Keratinocyte (primary cell): ENCODE measurements around the gene ARID3A. TPM values are rescaled to one million over a fixed set of nuclear protein-coding genes. Genes with fewer than 3 reads are reported as not detected.

Experiments
- DNase-seq: peaks from one replicate; pipeline ENCODE4 v3.0.0-alpha.2; 2011; ENCODE audit warnings: low read depth, missing footprints, low spot score
- FAIRE-seq: peaks from 2 replicates; lab custom pipeline; 2011; peaks lifted over from hg19 to GRCh38; lab: Jason Lieb, UNC
- H2AFZ ChIP-seq: 2 replicates; pipeline ENCODE4 v1.6.0; 2012; ENCODE audit warnings: low read length, control low read depth, inconsistent platforms; ENCODE audit not compliant: control insufficient read depth
- H3K27ac ChIP-seq: 2 replicates; pipeline ENCODE4 v1.5.1; 2011; ENCODE audit warnings: low read length; ENCODE audit not compliant: control insufficient read depth, insufficient read depth
- H3K27me3 ChIP-seq: 3 replicates; pipeline ENCODE4 v1.6.0; 2011; ENCODE audit warnings: low read length; ENCODE audit not compliant: control insufficient read depth, insufficient read depth; ENCODE audit errors: extremely low read depth
- H3K36me3 ChIP-seq, 2 experiments: 2 replicates in 1 of 2; 3 replicates in 1 of 2; pipeline ENCODE4 v1.5.1; 2011; ENCODE audit warnings: low read length in 2 of 2, mild to moderate bottlenecking in 1 of 2; ENCODE audit not compliant: control insufficient read depth in 2 of 2, insufficient read depth in 2 of 2; ENCODE audit errors: extremely low read depth in 1 of 2
- H3K4me1 ChIP-seq: 3 replicates; pipeline ENCODE4 v1.5.1; 2011; ENCODE audit warnings: low read length; ENCODE audit not compliant: control insufficient read depth, insufficient read depth; ENCODE audit errors: extremely low read depth
- H3K4me2 ChIP-seq: 3 replicates; pipeline ENCODE4 v1.6.0; 2011; ENCODE audit warnings: low read depth, low read length; ENCODE audit not compliant: control insufficient read depth, insufficient read depth; ENCODE audit errors: extremely low read depth
- H3K4me3 ChIP-seq, 3 experiments: fragments of 200-600 bp in 1 of 3; sonication (generic) in 1 of 3; 2 replicates in 2 of 3; 3 replicates in 1 of 3; pipeline ENCODE4 v1.5.1; 2011 to 2016; ENCODE audit warnings: low read length in 3 of 3, mild to moderate bottlenecking in 3 of 3, control low read depth in 2 of 3, inconsistent platforms in 1 of 3, low read depth in 1 of 3, mixed read lengths in 1 of 3, mixed run types in 1 of 3, moderate library complexity in 1 of 3; ENCODE audit not compliant: control insufficient read depth in 2 of 3, insufficient read depth in 2 of 3; ENCODE audit errors: extremely low read depth in 1 of 3
- H3K79me2 ChIP-seq: 2 replicates; pipeline ENCODE4 v1.6.0; 2012; ENCODE audit warnings: low read length; ENCODE audit not compliant: control insufficient read depth, insufficient read depth
- H3K9ac ChIP-seq: 3 replicates; pipeline ENCODE4 v1.6.0; 2011; ENCODE audit warnings: low read length; ENCODE audit not compliant: control insufficient read depth, insufficient read depth; ENCODE audit errors: extremely low read depth
- H3K9me1 ChIP-seq: 3 replicates; pipeline ENCODE4 v1.6.0; 2011; ENCODE audit warnings: low read length; ENCODE audit not compliant: control insufficient read depth, insufficient read depth; ENCODE audit errors: extremely low read depth
- H3K9me3 ChIP-seq: 2 replicates; pipeline ENCODE4 v1.5.1; 2012; ENCODE audit warnings: low read depth, low read length; ENCODE audit not compliant: control insufficient read depth
- H4K20me1 ChIP-seq: 3 replicates; pipeline ENCODE4 v1.6.0; 2011; ENCODE audit warnings: low read length; ENCODE audit not compliant: control insufficient read depth, insufficient read depth; ENCODE audit errors: extremely low read depth
- EZH2 ChIP-seq: IDR thresholded peaks from one replicate; pipeline ENCODE4 v1.6.1; 2012; ENCODE audit warnings: inconsistent platforms, mild to moderate bottlenecking, low read length, moderate library complexity
- dilution Hi-C: fragments of 300-500 bp; cut with MboI; formaldehyde crosslinking; loops from one replicate; pipeline ENCODE4 v1.7.0; 2020; ENCODE audit warnings: low sequenced_read_pairs; ENCODE audit not compliant: extremely low pct_ligation_motif_present
- polyA plus RNA-seq, 5 experiments: library from polyadenylated mRNA; depleted of rRNA in 3 of 5; stranded (reverse) in 3 of 5; stranded (forward) in 1 of 5; unstranded in 1 of 5; fragments of >200 nt; gene quantifications; 1 replicate in 1 of 5; 2 replicates in 3 of 5; 3 replicates in 1 of 5; pipeline versions ENCODE4 v1.2.1 to v1.2.3, GENCODE V29; 2011 to 2012; ENCODE audit warnings: missing spikeins in 2 of 5, low read depth in 1 of 5, low replicate concordance in 1 of 5
- TF ChIP-seq, protein P1 (sequence below), 3 experiments: IDR thresholded peaks in 1 of 3; conservative IDR thresholded peaks in 1 of 3; optimal IDR thresholded peaks in 1 of 3; 2 replicates in 2 of 3; 3 replicates in 1 of 3; pipeline versions ENCODE3 to v1.5.1; 2011; ENCODE audit warnings: low read length in 3 of 3, mild to moderate bottlenecking in 3 of 3, moderate library complexity in 2 of 3, control low read depth in 1 of 3, inconsistent platforms in 1 of 3; ENCODE audit not compliant: insufficient read depth in 2 of 3; ENCODE audit errors: extremely low read depth in 1 of 3

The ARID3A gene
- polyA plus RNA-seq, 1 donor (not counting 4 experiments of a cell fraction or from before 2014, with no cell fraction given): 2.6 TPM

DNA sequence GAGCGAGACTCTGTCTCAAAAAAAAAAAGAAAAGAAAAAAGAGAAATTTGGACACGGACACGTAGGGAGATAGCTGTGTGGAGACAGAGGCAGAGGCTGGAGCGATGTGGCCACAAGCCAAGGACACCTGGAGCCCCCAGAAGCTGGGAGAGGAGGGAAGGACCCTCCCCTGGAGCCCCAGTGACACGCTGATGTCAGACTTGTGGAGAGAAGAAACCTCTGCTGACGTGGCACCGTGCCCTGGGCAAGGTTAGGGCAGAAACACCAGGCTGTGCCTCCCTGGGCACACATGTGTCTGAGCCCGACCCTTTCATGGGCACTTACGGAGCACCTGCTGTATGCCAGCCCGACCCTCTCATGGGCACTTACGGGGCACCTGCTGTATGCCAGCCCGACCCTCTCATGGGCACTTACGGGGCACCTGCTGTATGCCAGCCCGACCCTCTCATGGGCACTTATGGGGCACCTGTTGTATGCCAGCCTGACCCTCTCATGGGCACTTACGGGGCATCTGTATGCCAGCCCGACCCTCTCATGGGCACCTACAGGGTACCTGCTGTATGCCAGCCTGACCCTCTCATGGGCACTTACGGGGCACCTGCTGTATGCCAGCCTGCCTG, 17.8 kb downstream of the ARID3A start:
- H3K27ac ChIP-seq: no peak overlapping the region
- no peak overlapping the region for H3K9ac ChIP-seq
- H4K20me1 ChIP-seq: peaks cover 6% of the 10 kb centered on the region
- peaks cover 6% of the 10 kb centered on the region for H3K27me3 ChIP-seq
- no peaks in the 10 kb centered on the region for H3K9me3 ChIP-seq
- H2AFZ ChIP-seq: no peak overlapping the region
- peaks cover 15% of the 10 kb centered on the region for H3K4me1 ChIP-seq
- FAIRE-seq (no peak), DNase-seq (no peak)
- no peak overlapping the region for H3K4me2 ChIP-seq
- TF ChIP-seq, protein P1, sequence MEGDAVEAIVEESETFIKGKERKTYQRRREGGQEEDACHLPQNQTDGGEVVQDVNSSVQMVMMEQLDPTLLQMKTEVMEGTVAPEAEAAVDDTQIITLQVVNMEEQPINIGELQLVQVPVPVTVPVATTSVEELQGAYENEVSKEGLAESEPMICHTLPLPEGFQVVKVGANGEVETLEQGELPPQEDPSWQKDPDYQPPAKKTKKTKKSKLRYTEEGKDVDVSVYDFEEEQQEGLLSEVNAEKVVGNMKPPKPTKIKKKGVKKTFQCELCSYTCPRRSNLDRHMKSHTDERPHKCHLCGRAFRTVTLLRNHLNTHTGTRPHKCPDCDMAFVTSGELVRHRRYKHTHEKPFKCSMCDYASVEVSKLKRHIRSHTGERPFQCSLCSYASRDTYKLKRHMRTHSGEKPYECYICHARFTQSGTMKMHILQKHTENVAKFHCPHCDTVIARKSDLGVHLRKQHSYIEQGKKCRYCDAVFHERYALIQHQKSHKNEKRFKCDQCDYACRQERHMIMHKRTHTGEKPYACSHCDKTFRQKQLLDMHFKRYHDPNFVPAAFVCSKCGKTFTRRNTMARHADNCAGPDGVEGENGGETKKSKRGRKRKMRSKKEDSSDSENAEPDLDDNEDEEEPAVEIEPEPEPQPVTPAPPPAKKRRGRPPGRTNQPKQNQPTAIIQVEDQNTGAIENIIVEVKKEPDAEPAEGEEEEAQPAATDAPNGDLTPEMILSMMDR (optimal IDR thresholded peaks at IDR 0.05 in 1 of 3, IDR thresholded peaks at IDR 0.05 in 1 of 3, conservative IDR thresholded peaks at IDR 0.05 in 1 of 3; ENCODE audit: extremely low read depth in 1 of 3, insufficient read depth in 2 of 3, low read length in 3 of 3): no peak
- no peak for TF ChIP-seq EZH2
- H3K79me2 ChIP-seq: no peaks in the 10 kb centered on the region
- H3K36me3 ChIP-seq: peaks cover 0 to 2% of the 10 kb centered on the region in 2 experiments
- peaks cover 2% of the 10 kb centered on the region for H3K9me1 ChIP-seq
- dilution Hi-C loops: no loop called here
- H3K4me3 ChIP-seq: no peak overlapping the region

DNA sequence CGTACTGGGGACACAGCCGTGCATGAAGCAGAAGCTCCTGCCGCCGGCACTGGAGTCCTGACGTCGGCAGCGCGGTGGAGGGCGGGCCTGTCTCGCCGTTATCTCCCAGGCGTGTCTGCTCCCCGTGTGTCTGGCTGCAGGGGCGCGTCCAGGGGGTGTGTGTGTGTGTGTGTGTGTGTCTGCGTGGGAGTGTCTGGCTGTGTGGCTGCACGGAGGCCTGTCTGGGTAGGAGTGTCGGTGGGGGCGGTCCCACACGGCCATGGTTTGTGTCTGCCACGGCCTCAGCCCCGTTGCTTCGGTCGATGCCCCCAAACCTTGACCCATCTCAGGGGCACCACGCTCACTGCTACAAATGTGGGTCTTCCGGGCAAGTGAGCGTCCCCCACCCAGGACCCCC, 18.3 kb downstream of the ARID3A start:
- TF ChIP-seq EZH2: no peak
- TF ChIP-seq, protein P1 (optimal IDR thresholded peaks at IDR 0.05 in 1 of 3, IDR thresholded peaks at IDR 0.05 in 1 of 3, conservative IDR thresholded peaks at IDR 0.05 in 1 of 3; ENCODE audit: extremely low read depth in 1 of 3, insufficient read depth in 2 of 3, low read length in 3 of 3): no peak
- peaks cover 6% of the 10 kb centered on the region for H3K27me3 ChIP-seq
- H3K36me3 ChIP-seq: peaks cover 0 to 2% of the 10 kb centered on the region in 2 experiments
- no peaks in the 10 kb centered on the region for H3K9me3 ChIP-seq
- dilution Hi-C loops: no loop called here
- no peak overlapping the region for H3K27ac ChIP-seq
- H3K9ac ChIP-seq: no peak overlapping the region
- no peak for DNase-seq
- peaks cover 15% of the 10 kb centered on the region for H3K4me1 ChIP-seq
- H3K79me2 ChIP-seq: no peaks in the 10 kb centered on the region
- no peak for FAIRE-seq
- H2AFZ ChIP-seq: no peak overlapping the region
- no peak overlapping the region for H3K4me2 ChIP-seq
- peaks cover 2% of the 10 kb centered on the region for H3K9me1 ChIP-seq
- H4K20me1 ChIP-seq: peaks cover 6% of the 10 kb centered on the region
- H3K4me3 ChIP-seq: no peak overlapping the region
